HG03520 (cell line): ENCODE results near the gene GNA15.
"Not testable (repeated sequence)": the region's sequence is repeated elsewhere in the genome, so short reads cannot be mapped to it uniquely, and the experiment has no call there.

Source experiments
- ATAC-seq: cut with Tn5 transposase; IDR thresholded peaks from one replicate; pipeline ENCODE4 v1.9.1; 2021; ENCODE audit warnings: mild to moderate bottlenecking, moderate library complexity; ENCODE audit not compliant: unreplicated experiment

Gene GNA15

GRCh38 chr19:3167533-3168272 is 31.9 kb downstream of the GNA15 start:
- ATAC-seq, result no peak

GRCh38 chr19:3171894-3172672 is 36.2 kb downstream of the GNA15 start:
- ATAC-seq, result no peak

GRCh38 chr19:3172673-3173000 is 36.8 kb downstream of the GNA15 start:
- not testable (repeated sequence) for ATAC-seq

- ATAC-seq, result no peak
These were observed 40.2 kb downstream of the GNA15 start for GRCh38 chr19:3175781-3176714.

GRCh38 chr19:3176715-3177501 is 41.1 kb downstream of the GNA15 start:
- no peak for ATAC-seq

- ATAC-seq, result no peak
These were observed 42.6 kb downstream of the GNA15 start, which contains the start of gene S1PR4 for GRCh38 chr19:3178377-3178972. Gene S1PR4, plus strand, starts transcription at chr19:3178769. Its CDS starts 24 bp downstream, at chr19:3178793.

- no peak for ATAC-seq
These were observed 43.3 kb downstream of the GNA15 start for GRCh38 chr19:3178973-3179738.

GRCh38 chr19:3179739-3180293 is 44.0 kb downstream of the GNA15 start:
- no peak for ATAC-seq

- ATAC-seq, result no peak
These were observed 48.1 kb downstream of the GNA15 start for GRCh38 chr19:3183721-3184641.

- ATAC-seq, result no peak
These were observed 49.1 kb downstream of the GNA15 start for GRCh38 chr19:3184847-3185460.

- ATAC-seq, result peak; percentile 65
These were observed 49.8 kb downstream of the GNA15 start, which contains the start of gene NCLN for GRCh38 chr19:3185461-3186159. Gene NCLN, plus strand, starts transcription at chr19:3185930. Its CDS starts 101 bp downstream, at chr19:3186031.

GRCh38 chr19:3186160-3186688 is 50.4 kb downstream of the GNA15 start:
- peak; percentile 18 for ATAC-seq

- ATAC-seq, result no peak
These were observed 51.2 kb downstream of the GNA15 start for GRCh38 chr19:3186891-3187661.

GRCh38 chr19:3187662-3188511 is 52.1 kb downstream of the GNA15 start:
- no peak for ATAC-seq
